ENCODE data around the gene JMJD4. TPM values are rescaled to one million over a fixed set of nuclear protein-coding genes. Genes with fewer than 3 reads are reported as not detected.

The JMJD4 gene
- total and polyA plus RNA-seq, 12 donors, result 8.6 to 57.5 (median 27.5) TPM

- H3K9me3 ChIP-seq (replicated peaks in 1 of 3), result no peaks in the 10 kb centered on the region
- TF ChIP-seq CTCF (IDR thresholded peaks at IDR 0.05) (no peak), POLR2A (IDR thresholded peaks at IDR 0.05) (no peak)
- 79 to 93% (median 87%) methylated on average over 7 to 18 of the region's 18 CpGs for WGBS, 4 donors
- H3K27me3 ChIP-seq, result no peaks in the 10 kb centered on the region
- H3K36me3 ChIP-seq (replicated peaks in 1 of 2), result peaks cover 0 to 22% of the 10 kb centered on the region in 2 donors
- peaks cover 29 to 62% of the 10 kb centered on the region in 2 donors for H3K4me1 ChIP-seq (replicated peaks in 1 of 2)
- intact Hi-C loops (cut with DNase I), result loop anchor here in 1 of 2 donors (10.0 kb wide), 1 partner anchor 352 kb away; the partner anchor contains the start of gene ARF1
- no peak overlapping the region for H3K27ac ChIP-seq
- H3K4me3 ChIP-seq, result no peak overlapping the region
- peak in 1 of 7 donors; percentile 52 for DNase-seq
Observed at GRCh38 chr1:227732586-227733308, 2.4 kb downstream of the JMJD4 start.

- Histone ChIP-seq H3K27me3 (no peaks in the 10 kb centered on the region), H3K9me3 (replicated peaks in 1 of 3) (no peaks in the 10 kb centered on the region), H3K27ac (peak overlapping the region in 2 of 5 donors; percentile 71 to 78), H3K4me3 (no peak overlapping the region), H3K4me1 (replicated peaks in 1 of 2) (peaks cover 32 to 61% of the 10 kb centered on the region in 2 donors), H3K36me3 (replicated peaks in 1 of 2) (peaks cover 0 to 22% of the 10 kb centered on the region in 2 donors)
- DNase-seq, result peak in 1 of 7 donors; percentile 54
- WGBS, 4 donors, result 70 to 94% (median 90%) methylated on average over 2 to 19 of the region's 19 CpGs
- intact Hi-C loops (cut with DNase I), result loop anchor here in 1 of 2 donors (10.0 kb wide), 1 partner anchor 353 kb away; the partner anchor contains the start of gene ARF1
- TF ChIP-seq POLR2A (IDR thresholded peaks at IDR 0.05) (no peak), CTCF (IDR thresholded peaks at IDR 0.05) (no peak)
Observed at GRCh38 chr1:227731696-227732585, 3.2 kb downstream of the JMJD4 start.

- Histone ChIP-seq H3K27ac (peak overlapping the region in 3 of 5 donors; percentile 71 to 78 (median 73)), H3K4me1 (replicated peaks in 1 of 2) (peaks cover 32 to 54% of the 10 kb centered on the region in 2 donors)
- intact Hi-C loops (cut with DNase I), result loop anchor here in 1 of 2 donors (10.0 kb wide), 1 partner anchor 354 kb away; the partner anchor contains the start of gene ARF1
Observed at GRCh38 chr1:227731241-227731677, 3.8 kb downstream of the JMJD4 start.

More at GRCh38 chr1:227731241-227731677, 3.8 kb downstream of the JMJD4 start:
- Histone ChIP-seq H3K27me3 (no peaks in the 10 kb centered on the region), H3K9me3 (replicated peaks in 1 of 3) (no peaks in the 10 kb centered on the region), H3K36me3 (replicated peaks in 1 of 2) (peaks cover 0 to 22% of the 10 kb centered on the region in 2 donors), H3K4me3 (no peak overlapping the region)
- TF ChIP-seq CTCF (IDR thresholded peaks at IDR 0.05), result no peak
- no peak for TF ChIP-seq POLR2A (IDR thresholded peaks at IDR 0.05)
- 59 to 70% (median 65%) methylated on average over 6 to 11 of the region's 11 CpGs for WGBS, 4 donors
- peak; percentile 69 to 89 (median 86) for DNase-seq

All from adrenal gland (tissue), 12 donors.